Hepatocyte (in vitro differentiated cells): ENCODE results near the gene PLEKHG4.

Source experiments
- EZH2 ChIP-seq: fragments of 200-600 bp; sonication (generic); IDR thresholded peaks from 2 replicates; pipeline ENCODE4 v1.6.1; 2016; ENCODE audit warnings: antibody characterized with exemption, mild to moderate bottlenecking, borderline replicate concordance
- EZH2phosphoT487 ChIP-seq: fragments of 200-600 bp; sonication (generic); IDR thresholded peaks from one replicate; pipeline ENCODE4 v1.6.1; 2018; ENCODE audit warnings: antibody characterized with exemption, mild to moderate bottlenecking, low read depth, moderate library complexity; ENCODE audit not compliant: unreplicated experiment, severe bottlenecking
- TF ChIP-seq, protein P1 (sequence below): fragments of 200-600 bp; sonication (generic); IDR thresholded peaks from 2 replicates; pipeline ENCODE4 v1.5.1; 2016; ENCODE audit warnings: antibody characterized with exemption, mild to moderate bottlenecking; ENCODE audit not compliant: poor library complexity

DNA sequence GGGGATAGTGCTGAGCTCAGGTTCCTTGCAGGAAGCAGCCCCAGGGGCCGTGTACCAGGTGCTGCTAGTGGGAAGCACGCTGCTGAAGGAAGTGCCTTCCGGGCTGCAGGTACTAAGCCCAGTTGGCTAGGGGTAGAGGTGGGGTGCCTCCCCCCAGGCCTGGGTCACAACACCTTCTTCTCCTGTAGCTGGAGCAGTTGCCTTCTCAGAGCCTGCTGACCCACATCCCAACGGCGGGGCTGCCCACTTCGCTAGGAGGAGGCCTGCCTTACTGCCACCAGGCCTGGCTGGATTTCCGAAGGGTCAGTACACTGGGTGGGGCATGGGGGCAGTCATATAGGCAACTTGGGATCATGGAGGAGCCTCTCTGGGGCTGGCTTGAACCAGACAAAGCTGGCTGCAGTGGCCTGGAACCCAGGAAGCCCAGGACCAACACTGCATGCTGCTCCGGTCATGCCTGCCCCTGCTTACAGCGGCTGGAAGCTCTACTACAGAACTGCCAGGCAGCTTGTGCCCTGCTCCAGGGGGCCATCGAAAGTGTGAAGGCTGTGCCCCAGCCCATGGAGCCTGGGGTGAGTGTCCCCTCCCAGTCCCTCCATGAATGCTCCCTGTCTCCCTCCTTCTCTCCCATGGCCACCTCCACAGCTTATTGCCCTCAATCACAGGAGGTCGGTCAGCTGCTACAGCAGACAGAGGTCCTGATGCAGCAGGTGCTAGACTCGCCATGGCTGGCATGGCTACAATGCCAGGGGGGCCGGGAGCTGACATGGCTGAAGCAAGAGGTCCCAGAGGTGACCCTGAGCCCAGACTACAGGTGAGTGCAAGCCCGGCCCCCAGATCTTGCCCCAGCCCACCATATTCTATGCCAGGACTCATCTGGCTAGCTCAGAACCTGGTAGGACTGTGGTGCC, 2.5 kb downstream of the PLEKHG4 start:
- no peak for TF ChIP-seq EZH2
- TF ChIP-seq, protein P1, sequence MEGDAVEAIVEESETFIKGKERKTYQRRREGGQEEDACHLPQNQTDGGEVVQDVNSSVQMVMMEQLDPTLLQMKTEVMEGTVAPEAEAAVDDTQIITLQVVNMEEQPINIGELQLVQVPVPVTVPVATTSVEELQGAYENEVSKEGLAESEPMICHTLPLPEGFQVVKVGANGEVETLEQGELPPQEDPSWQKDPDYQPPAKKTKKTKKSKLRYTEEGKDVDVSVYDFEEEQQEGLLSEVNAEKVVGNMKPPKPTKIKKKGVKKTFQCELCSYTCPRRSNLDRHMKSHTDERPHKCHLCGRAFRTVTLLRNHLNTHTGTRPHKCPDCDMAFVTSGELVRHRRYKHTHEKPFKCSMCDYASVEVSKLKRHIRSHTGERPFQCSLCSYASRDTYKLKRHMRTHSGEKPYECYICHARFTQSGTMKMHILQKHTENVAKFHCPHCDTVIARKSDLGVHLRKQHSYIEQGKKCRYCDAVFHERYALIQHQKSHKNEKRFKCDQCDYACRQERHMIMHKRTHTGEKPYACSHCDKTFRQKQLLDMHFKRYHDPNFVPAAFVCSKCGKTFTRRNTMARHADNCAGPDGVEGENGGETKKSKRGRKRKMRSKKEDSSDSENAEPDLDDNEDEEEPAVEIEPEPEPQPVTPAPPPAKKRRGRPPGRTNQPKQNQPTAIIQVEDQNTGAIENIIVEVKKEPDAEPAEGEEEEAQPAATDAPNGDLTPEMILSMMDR, result no peak
- no peak for TF ChIP-seq EZH2phosphoT487
